Measurements from ENCODE around the gene IGSF9B.

- TF ChIP-seq CTCF (IDR thresholded peaks at IDR 0.05), result no peak
- no peak for TF ChIP-seq REST (IDR thresholded peaks at IDR 0.05; ENCODE audit: insufficient read depth in 1 of 2, low read depth in 2 of 2, low read length in 1 of 2)
- TF ChIP-seq POLR2AphosphoS5 (IDR thresholded peaks at IDR 0.05; ENCODE audit: low read depth, low read length), result no peak
These were observed 39.9 kb downstream of the IGSF9B start for GRCh38 chr11:133916784-133917440.

Data from Panc1 (cell line).